ENCODE data around the gene SPEG.
A peak's percentile ranks its signal among the peaks of the same experiment; 100 is the strongest.

SPEG gene

DNA sequence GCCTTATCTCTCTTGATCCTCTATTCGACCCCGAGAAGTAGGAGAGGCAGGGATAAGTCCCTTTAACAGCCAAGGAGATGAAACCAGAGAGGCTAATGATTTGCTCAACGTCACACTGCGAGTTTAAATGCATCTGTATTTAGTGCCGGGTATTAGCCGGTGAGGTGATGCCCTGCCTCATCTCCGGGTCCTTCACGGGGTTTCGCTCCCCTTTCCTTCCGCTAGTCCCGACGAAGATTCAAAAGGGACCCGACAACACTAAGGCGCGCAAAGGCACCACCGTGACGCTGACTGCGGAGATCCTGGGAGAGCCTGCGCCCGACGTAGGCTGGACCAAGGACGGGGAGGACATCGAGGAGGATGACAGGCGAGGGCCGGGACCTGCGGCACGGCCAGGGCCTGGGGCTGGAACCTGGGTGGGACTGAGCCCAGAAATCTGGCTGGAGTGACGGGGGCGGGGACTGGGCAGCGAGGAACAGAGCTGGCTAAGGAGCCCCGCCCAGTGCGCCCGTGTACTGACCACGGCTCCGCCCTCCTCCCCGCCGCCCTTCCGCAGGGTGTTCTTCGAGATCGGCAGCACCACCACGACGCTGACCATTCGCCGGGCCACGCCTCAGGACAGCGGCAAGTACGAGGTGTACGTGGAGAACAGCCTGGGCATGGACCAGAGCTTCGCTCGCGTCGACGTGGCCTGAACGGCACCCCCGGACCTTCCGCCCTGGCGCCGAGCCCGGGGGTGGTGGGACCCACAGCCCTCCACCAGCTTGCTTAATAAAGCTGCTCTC is 63.0 kb downstream of the SPEG start:
- DNase-seq (ENCODE audit: low spot score) = peak; percentile 31

GRCh38 chr2:219498280-219499057 is 63.8 kb downstream of the SPEG start, which contains the start of gene GMPPA:
TSS of gene GMPPA (plus strand) at chr2:219498891. CDS start at chr2:219499976, 1,085 bp downstream.
- DNase-seq (ENCODE audit: low spot score) = peak; percentile 97

DNA sequence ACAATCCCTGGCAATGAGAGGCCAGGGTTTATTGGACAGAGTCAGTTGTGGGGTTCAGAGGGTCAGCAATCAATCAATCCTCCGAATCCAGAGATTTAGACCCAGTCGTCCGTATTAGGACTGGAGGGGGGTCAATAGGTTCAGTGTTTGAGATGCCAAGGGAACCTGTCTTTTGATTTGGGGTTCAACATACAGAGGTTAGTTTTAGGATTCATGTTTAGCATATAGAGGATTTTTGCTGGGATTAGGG is 64.3 kb downstream of the SPEG start:
- DNase-seq (ENCODE audit: low spot score) = no peak

GRCh38 chr2:219499555-219499954 is 64.9 kb downstream of the SPEG start:
- no peak for DNase-seq (ENCODE audit: low spot score)

DNA sequence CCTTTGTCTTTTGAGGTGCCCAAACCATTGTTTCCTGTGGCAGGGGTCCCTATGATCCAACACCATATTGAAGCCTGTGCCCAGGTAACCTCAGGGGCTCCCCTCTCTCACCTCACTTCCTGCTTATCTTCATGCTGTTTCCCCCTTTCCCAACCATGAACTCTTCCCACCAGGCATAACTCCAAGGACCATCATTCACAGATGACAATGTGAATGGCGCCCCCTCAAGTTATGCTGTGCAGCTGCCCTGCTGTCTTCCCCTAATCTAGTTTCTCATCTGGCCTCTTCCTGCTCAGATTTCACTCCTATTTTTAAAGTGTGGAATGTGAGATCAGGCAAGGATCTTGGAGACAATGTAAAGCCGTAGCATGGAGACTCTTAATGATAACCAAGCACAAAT is 65.5 kb downstream of the SPEG start:
- DNase-seq (ENCODE audit: low spot score) = no peak

DNA sequence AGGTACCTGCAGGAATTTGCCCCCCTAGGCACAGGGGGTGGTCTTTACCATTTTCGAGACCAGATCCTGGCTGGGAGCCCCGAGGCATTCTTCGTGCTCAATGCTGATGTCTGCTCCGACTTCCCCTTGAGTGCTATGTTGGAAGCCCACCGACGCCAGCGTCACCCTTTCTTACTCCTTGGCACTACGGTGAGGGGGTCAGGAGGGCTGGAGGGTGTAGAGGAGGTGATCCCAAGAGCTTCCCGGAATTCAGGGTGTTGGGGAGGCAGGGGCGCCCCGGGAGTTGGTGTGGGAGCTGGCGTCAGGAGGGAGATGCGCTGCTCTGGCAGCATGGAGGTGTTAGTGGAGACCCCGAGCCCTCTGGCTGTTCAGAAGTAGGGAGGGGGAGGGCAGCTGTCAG is 67.2 kb downstream of the SPEG start:
- no peak for DNase-seq (ENCODE audit: low spot score)

- DNase-seq (ENCODE audit: low spot score) = no peak
These were observed 68.0 kb downstream of the SPEG start for GRCh38 chr2:219502618-219503017.

DNA sequence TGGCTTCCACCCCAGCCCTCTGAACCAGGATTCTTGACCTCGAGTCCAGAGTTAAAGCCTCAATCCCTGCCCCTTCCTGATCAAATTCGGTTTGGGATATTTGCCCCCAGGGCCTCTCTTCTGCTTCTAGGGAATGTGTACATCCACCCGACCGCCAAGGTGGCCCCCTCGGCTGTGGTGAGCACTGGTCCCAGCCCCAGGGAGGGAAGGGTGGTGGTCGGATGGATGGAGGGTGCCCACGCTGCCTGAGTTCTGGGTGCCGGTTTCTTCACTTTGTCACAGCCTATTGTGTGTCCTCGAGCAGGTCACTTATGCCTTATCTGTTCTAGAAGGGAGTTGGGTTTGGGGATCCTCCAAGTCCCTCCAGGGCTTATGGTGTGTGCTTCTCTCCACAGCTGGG is 70.9 kb downstream of the SPEG start:
- no peak for DNase-seq (ENCODE audit: low spot score)

DNA sequence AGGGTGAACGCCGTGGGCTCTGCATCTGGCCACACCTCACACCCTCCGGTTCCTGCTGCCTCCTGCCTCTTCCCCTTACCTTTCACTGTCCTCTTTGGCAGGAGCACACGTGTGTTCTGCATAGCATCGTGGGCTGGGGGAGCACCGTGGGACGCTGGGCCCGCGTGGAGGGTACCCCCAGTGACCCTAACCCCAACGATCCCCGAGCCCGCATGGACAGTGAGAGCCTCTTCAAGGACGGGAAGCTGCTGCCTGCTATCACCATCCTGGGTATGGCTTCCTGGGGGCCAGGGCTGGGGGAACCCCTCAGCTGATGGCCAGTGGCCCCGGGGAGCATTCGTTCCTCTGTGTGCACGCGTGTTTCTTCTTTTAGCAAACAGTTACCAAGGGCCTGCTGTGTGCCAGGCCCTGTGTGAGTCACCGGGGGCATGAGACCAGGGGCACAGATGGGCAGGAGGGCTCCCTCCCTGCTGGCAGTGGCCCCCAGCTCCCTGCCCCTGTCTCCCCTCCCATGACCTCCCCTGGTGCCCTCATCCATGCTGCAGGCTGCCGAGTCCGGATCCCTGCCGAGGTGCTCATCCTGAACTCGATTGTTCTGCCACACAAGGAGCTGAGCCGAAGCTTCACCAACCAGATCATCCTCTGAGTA is 71.6 kb downstream of the SPEG start:
- no peak for DNase-seq (ENCODE audit: low spot score)

GRCh38 chr2:219506802-219507526 is 72.3 kb downstream of the SPEG start:
- DNase-seq (ENCODE audit: low spot score) = no peak

DNA sequence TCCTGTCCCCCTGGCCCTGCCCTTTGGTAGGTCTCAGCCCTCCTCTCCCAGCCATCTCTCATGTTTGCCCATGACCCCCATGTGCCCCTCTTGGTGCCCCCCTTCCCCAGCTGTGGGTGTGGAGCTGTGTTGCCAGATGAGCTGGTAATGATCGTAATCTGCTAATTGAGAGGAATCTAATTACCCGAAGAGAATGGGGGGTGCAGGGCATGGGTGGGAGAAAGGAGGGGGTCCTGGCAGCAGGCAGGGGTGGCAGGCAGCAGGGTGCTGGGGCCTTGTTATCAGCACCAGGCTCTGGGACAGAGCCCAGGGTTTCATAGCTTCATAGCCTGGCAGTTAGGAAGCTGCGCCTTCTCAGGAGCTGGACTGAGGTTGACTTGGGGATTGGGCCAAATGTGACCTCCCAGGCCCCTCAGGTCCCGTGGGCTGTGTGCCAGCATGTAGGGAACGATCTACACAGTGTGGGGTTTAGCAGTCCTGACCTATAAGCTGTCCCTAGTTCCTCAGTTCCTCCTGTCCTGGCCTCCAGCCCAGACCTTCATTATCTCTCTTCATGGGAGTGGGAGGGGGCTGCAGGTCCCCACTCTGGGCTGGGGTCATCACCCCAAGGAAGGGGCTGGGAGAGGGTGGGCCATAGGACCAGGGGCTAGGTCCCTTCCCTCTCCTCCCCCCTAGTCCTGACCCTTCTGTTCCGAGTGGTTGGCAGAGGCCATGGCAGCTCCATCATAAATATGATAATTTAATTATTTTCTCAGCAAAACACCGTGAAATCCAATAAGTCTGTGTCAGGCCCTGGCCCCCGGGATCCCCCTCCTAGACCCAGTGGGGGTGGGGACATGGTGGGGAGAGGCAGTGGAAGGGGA is 73.2 kb downstream of the SPEG start:
- DNase-seq (ENCODE audit: low spot score) = no peak

DNA sequence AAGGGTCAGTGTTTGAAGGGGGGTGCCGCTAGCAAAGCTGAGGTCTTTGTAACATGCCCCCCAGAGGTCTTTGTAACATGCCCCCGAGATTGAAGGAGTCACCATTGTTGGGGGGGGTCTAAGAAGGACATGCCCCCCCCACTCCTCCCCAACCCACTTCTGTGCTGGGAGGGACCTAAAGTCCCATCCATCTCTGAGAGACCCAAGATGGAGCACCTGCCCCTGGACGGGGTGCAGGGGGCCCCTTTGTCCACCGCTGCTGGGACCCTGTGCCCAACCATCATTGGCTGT is 73.7 kb downstream of the SPEG start:
- no peak for DNase-seq (ENCODE audit: low spot score)

DNA sequence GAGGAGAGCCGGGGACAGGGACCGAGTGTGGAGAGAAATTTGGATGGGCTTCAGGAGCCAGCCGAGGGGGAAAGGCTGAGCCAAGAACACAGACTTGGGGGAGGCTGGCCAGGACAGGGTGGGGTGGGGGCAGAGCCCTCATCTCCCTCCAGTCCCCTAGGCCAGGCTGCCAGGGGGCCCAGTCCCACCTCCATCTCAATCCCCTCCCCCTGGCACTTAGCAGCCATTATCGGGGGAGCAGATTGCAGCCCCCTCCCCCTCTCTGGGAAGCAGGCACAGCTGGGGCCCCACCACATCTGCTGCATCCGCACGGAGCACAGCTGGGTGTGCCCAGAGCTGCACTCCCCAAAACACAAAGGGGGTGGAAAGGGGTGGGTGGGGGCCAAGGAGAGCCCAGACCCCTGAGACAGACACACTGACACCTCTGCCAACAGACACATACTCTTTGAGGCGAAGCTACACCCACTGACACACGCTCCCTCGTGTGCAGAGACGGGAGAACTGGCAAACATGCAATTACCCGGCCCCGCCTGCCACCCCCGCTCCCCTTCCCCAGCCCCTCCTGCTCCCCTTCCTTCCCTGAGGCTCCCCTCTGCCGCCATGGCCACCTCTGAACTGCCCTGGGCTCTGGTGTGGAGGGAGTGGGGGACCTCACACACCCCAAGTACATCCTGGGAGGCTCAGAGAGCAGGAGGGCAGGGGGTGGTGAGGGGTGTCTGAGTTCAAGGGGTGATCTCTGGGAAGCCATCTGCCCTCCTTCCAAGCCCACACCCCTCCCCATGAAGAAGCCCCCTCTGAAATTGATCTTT is 74.5 kb downstream of the SPEG start:
- DNase-seq (ENCODE audit: low spot score) = no peak

- peak; percentile 49 for DNase-seq (ENCODE audit: low spot score)
These were observed 75.3 kb downstream of the SPEG start for GRCh38 chr2:219509780-219510511.

DNA sequence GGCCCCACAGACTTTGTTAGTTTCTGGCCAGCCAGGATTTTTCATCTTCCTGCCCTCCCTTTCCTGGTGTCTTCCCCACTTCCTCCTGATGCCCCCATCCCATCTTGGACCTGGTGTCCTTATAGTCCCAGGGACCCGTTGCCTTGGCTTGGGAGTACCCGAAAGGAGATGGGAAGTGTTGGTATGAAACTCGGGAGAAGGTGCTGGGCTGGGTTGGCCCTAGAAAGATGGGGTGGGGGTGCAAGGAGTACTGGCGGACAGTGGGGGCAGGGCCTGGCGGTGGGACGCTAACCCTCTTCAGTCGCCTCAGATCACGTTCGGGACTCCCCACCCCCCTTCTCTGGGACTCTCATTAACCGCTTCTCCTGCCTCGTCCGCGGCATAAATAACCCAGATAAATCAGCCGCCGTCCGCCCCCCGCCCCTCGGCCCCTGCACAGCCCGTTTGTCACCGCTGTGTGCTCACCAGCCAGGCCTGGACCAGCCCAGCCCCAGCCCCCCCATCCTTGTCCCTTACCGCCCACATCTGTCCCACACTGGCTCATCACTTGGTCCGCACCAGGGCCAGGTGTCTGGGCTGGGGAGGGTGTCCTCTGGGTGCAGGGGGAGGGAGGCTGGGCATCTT is 76.0 kb downstream of the SPEG start:
- no peak for DNase-seq (ENCODE audit: low spot score)

GRCh38 chr2:219511547-219512325 is 77.1 kb downstream of the SPEG start:
- no peak for DNase-seq (ENCODE audit: low spot score)

DNA sequence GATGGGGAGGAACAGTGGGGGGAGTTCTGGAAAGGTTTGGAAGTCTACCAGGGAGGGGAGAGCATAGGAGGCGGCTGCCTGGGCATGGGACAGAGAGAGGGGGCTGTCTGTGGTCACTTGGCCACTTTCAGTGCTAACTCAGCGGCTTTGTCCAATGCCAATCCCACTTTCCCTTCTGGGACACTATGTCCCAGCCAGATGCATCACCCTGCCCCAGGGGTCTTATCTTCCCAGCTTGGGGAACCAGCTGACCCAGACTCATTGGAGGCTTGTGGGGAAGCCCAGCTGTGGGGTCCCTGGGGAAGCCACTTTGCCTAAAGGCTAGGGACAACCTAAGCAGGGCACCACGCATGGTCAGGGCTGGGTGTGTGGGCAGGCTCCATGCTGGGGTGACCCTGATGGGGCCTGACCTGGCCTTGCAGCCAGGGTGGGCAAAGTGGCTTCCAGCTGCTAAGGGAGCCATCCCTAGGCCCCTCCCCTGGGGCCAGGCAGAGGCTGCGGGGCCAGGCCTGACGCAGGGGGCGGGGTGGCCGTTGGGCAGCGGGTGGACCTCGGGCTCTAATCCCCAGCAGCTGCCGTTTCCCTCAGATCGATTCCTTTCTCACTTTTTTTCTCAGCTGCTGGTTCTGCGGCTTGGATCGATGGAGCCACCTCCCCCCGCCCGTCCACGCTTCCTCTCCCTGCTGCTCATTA is 78.0 kb downstream of the SPEG start:
- no peak for DNase-seq (ENCODE audit: low spot score)

GRCh38 chr2:219513787-219514186 is 79.1 kb downstream of the SPEG start:
- no peak for DNase-seq (ENCODE audit: low spot score)

Measured in pons (tissue), 1 donor.